SKM-1 (cell line): ENCODE measurements around the gene CLDN10.

Experiments
- DNase-seq: peaks from one replicate; lab custom pipeline; 2025; ENCODE audit not compliant: unreplicated experiment; lab: John Stamatoyannopoulos, UW

The CLDN10 gene

GRCh38 chr13:95593462-95593861, 40.9 kb downstream of the CLDN10 start:
- DNase-seq, result no peak

- no peak for DNase-seq
Observed at GRCh38 chr13:95596701-95597100, 44.2 kb downstream of the CLDN10 start.

- no peak for DNase-seq
Observed at GRCh38 chr13:95601216-95601615, 48.7 kb downstream of the CLDN10 start.

- no peak for DNase-seq
Observed at GRCh38 chr13:95601906-95602305, 49.4 kb downstream of the CLDN10 start.

- no peak for DNase-seq
Observed at GRCh38 chr13:95603887-95604555, 51.5 kb downstream of the CLDN10 start.

GRCh38 chr13:95604556-95604915, 52.0 kb downstream of the CLDN10 start:
- no peak for DNase-seq

GRCh38 chr13:95605448-95606125, 53.1 kb downstream of the CLDN10 start:
- DNase-seq, result no peak

- DNase-seq, result no peak
Observed at GRCh38 chr13:95607366-95607765, 54.8 kb downstream of the CLDN10 start.

GRCh38 chr13:95608640-95609323, 56.3 kb downstream of the CLDN10 start:
- DNase-seq, result no peak

- no peak for DNase-seq
Observed at GRCh38 chr13:95614641-95615245, 62.2 kb downstream of the CLDN10 start.

- no peak for DNase-seq
Observed at GRCh38 chr13:95615539-95615938, 63.0 kb downstream of the CLDN10 start.

GRCh38 chr13:95620030-95620824, 67.7 kb downstream of the CLDN10 start:
- no peak for DNase-seq

GRCh38 chr13:95620825-95621498, 68.4 kb downstream of the CLDN10 start:
- no peak for DNase-seq

GRCh38 chr13:95623141-95623540, 70.6 kb downstream of the CLDN10 start:
- no peak for DNase-seq

GRCh38 chr13:95624020-95624419, 71.5 kb downstream of the CLDN10 start:
- no peak for DNase-seq

GRCh38 chr13:95626768-95627167, 74.2 kb downstream of the CLDN10 start:
- no peak for DNase-seq

GRCh38 chr13:95627590-95627989, 75.1 kb downstream of the CLDN10 start:
- no peak for DNase-seq

- no peak for DNase-seq
Observed at GRCh38 chr13:95628488-95628887, 76.0 kb downstream of the CLDN10 start.

- no peak for DNase-seq
Observed at GRCh38 chr13:95629071-95629470, 76.6 kb downstream of the CLDN10 start.
